ENCODE data around the gene DYRK1A.
"Not testable (repeated sequence)": the region's sequence is repeated elsewhere in the genome, so short reads cannot be mapped to it uniquely, and the experiment has no call there.

The DYRK1A gene

DNA sequence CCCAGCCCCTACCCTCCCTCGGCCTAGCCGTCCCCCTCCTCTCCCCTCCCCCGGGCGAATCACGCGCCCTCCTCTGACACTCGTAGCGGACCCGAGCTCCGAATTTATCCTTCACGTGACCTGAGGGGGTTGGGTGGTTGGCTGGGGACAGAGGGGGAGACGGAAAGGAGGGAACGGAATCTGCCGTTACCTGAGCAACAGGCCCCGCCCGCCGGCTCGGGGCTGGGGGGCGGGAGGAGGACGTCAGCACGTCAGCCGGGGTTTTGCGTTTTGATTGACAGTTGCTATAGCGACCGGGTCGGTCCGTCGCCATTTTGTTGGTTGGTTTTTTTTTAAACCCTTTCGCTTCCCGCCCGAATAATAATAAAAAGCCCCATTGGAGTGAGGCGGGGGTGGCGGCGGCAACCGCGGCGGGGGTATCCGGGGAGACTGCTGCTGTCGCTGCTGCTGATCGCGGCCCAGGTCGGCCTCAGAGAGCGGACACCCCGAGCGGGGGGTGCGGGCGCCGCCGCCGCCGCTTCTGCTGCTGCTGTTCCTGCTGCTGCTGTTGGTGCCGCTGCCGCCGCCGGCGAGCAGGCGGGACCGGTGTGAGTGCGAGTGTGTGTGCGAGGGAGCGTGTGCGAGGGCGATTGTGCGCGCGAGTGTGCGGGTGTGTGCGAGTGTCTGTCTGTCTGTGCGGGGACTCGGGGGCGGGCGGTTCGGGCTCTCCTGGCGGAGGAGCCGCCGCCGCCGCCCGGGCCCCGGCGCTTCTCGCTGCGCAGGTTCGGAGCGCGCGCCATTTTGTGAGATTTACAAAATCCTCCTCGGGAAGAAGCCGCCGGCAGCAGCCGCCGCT is at the start of gene DYRK1A:
Gene DYRK1A (plus strand): TSS at position 292 of the 835 bp plus-strand sequence. CDS start 53,602 bp downstream, outside the sequence.
- peak; percentile 91 to 92 for DNase-seq

- no peak for DNase-seq
Observed at GRCh38 chr21:37319551-37319950, 47.0 kb upstream of the DYRK1A start.

- no peak for DNase-seq
Observed at GRCh38 chr21:37322084-37322483, 44.5 kb upstream of the DYRK1A start.

- no peak for DNase-seq
Observed at GRCh38 chr21:37324558-37324957, 42.0 kb upstream of the DYRK1A start.

- DNase-seq = not testable (repeated sequence)
Observed at GRCh38 chr21:37328147-37328546, 38.4 kb upstream of the DYRK1A start.

DNA sequence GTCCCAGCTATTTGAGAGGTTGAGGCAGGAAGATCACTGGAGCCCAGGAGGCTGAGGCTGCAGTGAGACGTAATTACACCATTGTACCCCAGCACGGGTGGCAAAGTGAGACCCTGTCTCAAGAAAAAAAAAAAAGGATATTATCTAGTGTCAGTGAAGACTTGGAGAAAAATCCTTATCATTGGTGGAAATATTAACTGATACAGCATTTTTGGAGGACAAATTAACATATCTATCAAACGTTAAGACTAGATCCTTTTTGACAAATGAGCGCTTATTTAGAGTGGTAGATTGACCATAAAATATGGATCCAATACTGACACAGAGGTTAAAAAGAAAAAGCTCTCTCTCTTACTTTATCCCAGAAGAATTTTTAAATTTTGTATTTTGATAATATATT is 35.2 kb upstream of the DYRK1A start:
- no peak for DNase-seq

DNA sequence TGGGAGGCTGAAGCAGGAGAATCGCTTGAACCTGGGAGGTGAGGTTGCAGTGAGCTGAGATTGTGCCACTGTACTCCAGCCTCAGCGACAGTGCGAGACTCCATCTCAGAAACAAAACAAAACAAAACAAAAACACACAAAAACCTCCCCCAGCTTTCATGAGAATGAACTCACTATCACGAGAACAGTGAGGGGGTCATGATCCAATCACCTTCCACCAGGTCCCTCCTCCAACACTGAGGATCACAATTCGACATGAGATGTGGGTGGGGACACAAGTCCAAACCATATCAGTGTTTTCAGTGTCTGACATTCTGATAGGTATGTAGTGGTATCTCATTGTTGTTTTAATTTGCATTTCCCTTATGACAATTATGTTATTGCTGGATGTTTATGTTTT is 31.5 kb upstream of the DYRK1A start:
- DNase-seq = no peak

DNA sequence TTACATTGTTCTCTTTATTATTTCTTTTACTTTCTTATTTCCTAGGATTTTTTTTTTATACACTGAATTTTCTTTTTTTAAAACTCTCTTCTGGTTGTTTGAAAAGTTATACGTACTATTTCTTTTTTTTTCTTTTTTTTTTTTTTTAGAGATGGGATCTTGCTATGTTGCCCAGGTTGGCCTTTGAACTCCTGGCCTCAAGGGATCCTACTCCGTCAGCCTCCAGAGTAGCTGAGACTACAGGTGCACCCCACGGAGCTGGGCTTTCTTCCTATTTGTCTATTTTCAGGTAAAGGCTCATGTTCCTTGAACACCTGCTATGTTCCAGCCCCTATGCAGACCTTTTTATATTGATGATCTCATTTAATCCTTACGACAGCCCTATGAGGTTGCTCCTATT is 29.4 kb upstream of the DYRK1A start:
- no peak for DNase-seq

GRCh38 chr21:37337831-37338230 is 28.7 kb upstream of the DYRK1A start:
- no peak for DNase-seq

- DNase-seq = no peak
Observed at GRCh38 chr21:37338671-37339551, 27.7 kb upstream of the DYRK1A start.

DNA sequence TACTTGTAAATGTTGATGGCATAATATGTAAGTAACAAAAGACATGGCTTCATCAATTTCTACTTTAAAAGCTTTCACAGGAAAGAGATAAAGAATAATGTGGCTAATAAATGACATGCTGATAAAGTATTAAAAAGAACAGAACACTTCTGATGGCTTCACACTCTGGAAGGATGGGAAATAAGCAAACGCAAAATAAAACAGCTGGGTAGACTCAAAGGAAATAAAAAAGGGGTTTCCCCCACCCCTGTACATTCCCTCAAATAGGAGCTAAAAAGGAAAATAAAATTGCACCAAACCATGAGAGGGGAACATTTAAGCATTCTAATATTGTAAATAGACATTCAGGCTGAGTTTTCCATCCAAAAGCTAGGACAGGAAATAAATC is 27.0 kb upstream of the DYRK1A start:
- no peak for DNase-seq

GRCh38 chr21:37341254-37341960 is 25.2 kb upstream of the DYRK1A start:
- no peak for DNase-seq

- no peak for DNase-seq
Observed at GRCh38 chr21:37342046-37342632, 24.4 kb upstream of the DYRK1A start.

- DNase-seq = no peak
Observed at GRCh38 chr21:37346841-37347430, 19.6 kb upstream of the DYRK1A start.

DNA sequence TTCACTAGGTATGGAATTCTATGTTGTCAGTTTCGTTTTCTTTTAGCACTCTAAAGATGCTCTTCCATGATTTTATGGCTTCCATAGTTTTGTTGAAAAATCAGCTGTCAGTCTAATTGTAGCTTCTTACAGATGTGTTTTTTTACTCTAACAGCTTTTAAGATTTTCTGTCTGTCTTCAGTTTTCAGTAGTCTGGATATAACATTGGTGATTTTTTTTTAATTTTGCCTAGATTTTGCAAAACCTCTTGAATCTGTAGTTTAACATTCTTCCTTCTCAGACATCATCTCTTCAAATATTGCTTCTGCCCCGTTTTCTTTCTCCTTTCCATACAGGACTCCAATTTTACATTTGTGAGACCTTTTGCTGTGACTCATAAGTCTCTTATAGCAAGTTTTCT is 17.9 kb upstream of the DYRK1A start:
- DNase-seq = no peak

- DNase-seq = no peak
Observed at GRCh38 chr21:37350472-37350871, 16.1 kb upstream of the DYRK1A start.

- DNase-seq = no peak
Observed at GRCh38 chr21:37356706-37357105, 9.9 kb upstream of the DYRK1A start.

- no peak for DNase-seq
Observed at GRCh38 chr21:37357691-37358090, 8.9 kb upstream of the DYRK1A start.

DNA sequence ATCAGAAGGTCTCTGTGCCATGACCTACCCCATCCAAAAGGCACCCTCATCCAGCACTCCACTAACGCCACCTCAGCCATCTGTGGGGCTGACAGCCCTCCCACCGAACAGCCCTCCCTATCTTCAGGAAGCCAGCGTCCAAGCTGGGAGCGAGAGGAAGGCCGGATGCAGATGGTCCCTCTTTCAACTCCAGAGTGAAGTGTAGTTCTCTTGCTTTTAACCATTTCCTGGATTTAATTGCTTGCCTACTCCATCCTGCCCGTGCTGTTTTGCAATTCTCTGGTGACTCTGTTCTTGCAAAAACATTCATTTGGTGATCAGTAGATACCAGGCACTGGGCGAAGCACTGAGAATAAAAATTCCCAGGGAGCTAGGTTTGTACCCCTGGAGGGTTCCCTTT is 8.2 kb upstream of the DYRK1A start:
- DNase-seq = peak; percentile 84 to 87

- no peak for DNase-seq
Observed at GRCh38 chr21:37363936-37364335, 2.6 kb upstream of the DYRK1A start.

- peak; percentile 25 to 37 for DNase-seq
Observed at GRCh38 chr21:37364722-37365121, 1.9 kb upstream of the DYRK1A start.

All from AML-193 (cell line).